Lung (tissue), 12 donors: ENCODE measurements around the gene INO80C. TPM values are rescaled to one million over a fixed set of nuclear protein-coding genes. Genes with fewer than 3 reads are reported as not detected.

ENCODE experiments used
- ATAC-seq: fragments of 200-7000 bp; cut with Tn5 transposase; one replicate; pipeline ENCODE4 v1.9.1; 2020; ENCODE audit warnings: moderate number of reproducible peaks; ENCODE audit not compliant: insufficient read depth, low FRiP score
- DNase-seq, 3 donors: peaks; one replicate each; pipeline ENCODE4 v3.0.0-alpha.2; 2013 to 2017
- H3K27ac ChIP-seq, 2 donors: one replicate each; pipeline ENCODE4 v1.5.1; 2013; ENCODE audit warnings: mild to moderate bottlenecking in 2 of 2, moderate library complexity in 2 of 2, control low read depth in 1 of 2, inconsistent platforms in 1 of 2, low read depth in 1 of 2, low read length in 1 of 2
- H3K27me3 ChIP-seq, 3 donors: one replicate each; pipeline ENCODE4 v1.5.1; 2013; ENCODE audit warnings: low read length in 2 of 3; ENCODE audit not compliant: control insufficient read depth in 3 of 3, insufficient read depth in 3 of 3
- H3K36me3 ChIP-seq, 4 donors: one replicate each; pipeline ENCODE4 v1.5.1; 2013; ENCODE audit warnings: low read length in 4 of 4, mild to moderate bottlenecking in 1 of 4, moderate library complexity in 1 of 4; ENCODE audit not compliant: control insufficient read depth in 4 of 4, insufficient read depth in 4 of 4
- H3K4me1 ChIP-seq, 5 donors: one replicate each; pipeline ENCODE4 v1.5.1; 2013; ENCODE audit warnings: low read length in 5 of 5, mild to moderate bottlenecking in 2 of 5, moderate library complexity in 1 of 5; ENCODE audit not compliant: control insufficient read depth in 5 of 5, insufficient read depth in 5 of 5
- H3K4me3 ChIP-seq: one replicate; pipeline ENCODE4 v1.5.1; 2013; ENCODE audit warnings: mild to moderate bottlenecking, control low read depth, moderate library complexity
- H3K9ac ChIP-seq, 2 donors: one replicate each; pipeline ENCODE4 v1.5.1; 2013; ENCODE audit warnings: low read length in 2 of 2, control low read depth in 1 of 2; ENCODE audit not compliant: insufficient read depth in 1 of 2
- H3K9me3 ChIP-seq, 4 donors: one replicate each; pipeline ENCODE4 v1.5.1; 2013; ENCODE audit warnings: low read length in 3 of 4, mild to moderate bottlenecking in 1 of 4, moderate library complexity in 1 of 4; ENCODE audit not compliant: control insufficient read depth in 4 of 4, insufficient read depth in 3 of 4
- WGBS, 2 donors: extraction: QIAGEN DNeasy Blood & Tissue Kit; methylation state at CpG; one replicate each; pipeline ENCODE4 v1.1.7; 2013; 5-methylcytosine and 5-hydroxymethylcytosine counted together
- polyA plus RNA-seq, 2 donors: library from polyadenylated mRNA; stranded (reverse); fragments of 200-250 nt; gene quantifications; one replicate each; pipeline ENCODE4 v1.2.1, GENCODE V29; 2013
- total RNA-seq, 2 donors: library from RNA; depleted of rRNA in 1 of 2; stranded (reverse); fragments of >200 nt in 1 of 2; gene quantifications; one replicate each; pipeline ENCODE4 v1.2.1, GENCODE V29; 2014 to 2021
- TF ChIP-seq, protein P1 (sequence below): IDR thresholded peaks from 2 replicates; pipeline ENCODE4 v1.5.1; 2012; ENCODE audit warnings: mild to moderate bottlenecking; ENCODE audit errors: control extremely low read depth, extremely low read depth
- donor health status: control.
- donor health status: control.
- donor health status: Bipolar disorder and iron deficiency.
- donor health status: healthy.
- donor health status: DM: yes; HTN: yes; CAD: no.

Gene INO80C
- total and polyA plus RNA-seq, 4 donors = 26.7 to 35.6 (median 31.5) TPM

DNA sequence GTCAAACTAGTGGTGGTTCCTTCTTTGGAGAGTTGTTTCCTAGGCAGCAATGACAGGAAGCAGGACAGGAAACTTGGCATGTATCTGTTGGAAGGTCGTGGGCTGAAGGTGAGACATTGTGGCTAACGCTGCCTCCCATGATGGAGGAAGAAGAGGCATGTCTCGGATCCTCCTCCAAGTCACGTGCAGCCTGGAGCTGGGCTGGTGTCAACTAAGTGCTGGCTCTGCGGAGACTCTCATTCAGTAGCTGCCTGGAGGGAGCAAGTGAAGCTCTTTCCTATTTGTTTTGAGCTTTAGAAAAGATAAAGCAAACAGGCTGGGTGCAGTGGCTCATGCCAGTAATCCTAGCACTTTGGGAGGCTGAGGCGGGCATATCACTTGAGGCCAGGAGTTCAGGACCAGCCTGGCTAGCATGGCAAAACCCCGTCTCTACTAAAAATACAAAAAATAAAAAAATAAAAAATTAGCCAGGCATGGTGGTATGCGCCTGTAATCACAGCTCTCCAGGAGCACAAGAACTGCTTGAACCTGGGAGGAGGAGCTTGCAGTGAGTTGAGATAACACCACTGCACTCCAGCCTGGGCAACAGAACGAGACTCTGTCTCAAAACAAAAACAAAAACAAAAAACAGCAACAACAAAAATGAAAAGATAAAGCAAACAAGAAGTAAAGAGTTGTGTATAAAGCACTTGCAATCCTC is 28.2 kb upstream of the INO80C start:
- peak overlapping the region in 1 of 2 donors; percentile 64 for H3K27ac ChIP-seq
- H3K9ac ChIP-seq = no peak overlapping the region

DNA sequence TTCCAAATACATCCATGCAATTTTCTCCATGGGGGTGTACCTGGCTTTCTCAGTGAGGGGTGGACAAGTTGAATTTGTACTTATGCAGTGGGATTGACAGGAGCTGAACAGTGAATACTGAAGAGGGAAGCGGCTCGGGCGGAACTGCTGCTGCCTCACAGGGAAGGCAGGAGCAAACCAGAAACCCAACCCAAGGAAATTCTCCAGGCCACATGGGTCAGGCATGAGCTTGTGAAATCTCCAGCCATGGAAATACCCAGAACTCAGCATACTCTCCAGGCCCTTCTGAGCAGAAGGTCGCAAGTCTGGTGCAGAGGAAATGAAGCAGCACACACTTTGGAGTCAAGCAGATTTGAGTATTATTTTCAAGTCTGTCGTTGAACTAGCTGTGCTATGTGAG is 26.5 kb upstream of the INO80C start:
- Histone ChIP-seq H3K36me3 (no peaks in the 10 kb centered on the region), H3K4me1 (peaks cover 0 to 16% (median 10%) of the 10 kb centered on the region in 5 donors), H3K27ac (no peak overlapping the region), H3K9ac (peak overlapping the region in 1 of 2 donors; percentile 35), H3K9me3 (no peaks in the 10 kb centered on the region), H3K4me3 (no peak overlapping the region), H3K27me3 (no peaks in the 10 kb centered on the region)
- peak; percentile 29 for ATAC-seq
- DNase-seq = peak; percentile 21 to 44 (median 33)
- 26 to 60% methylated on average over 5 of the region's 5 CpGs for WGBS, 2 donors
- TF ChIP-seq, protein P1, sequence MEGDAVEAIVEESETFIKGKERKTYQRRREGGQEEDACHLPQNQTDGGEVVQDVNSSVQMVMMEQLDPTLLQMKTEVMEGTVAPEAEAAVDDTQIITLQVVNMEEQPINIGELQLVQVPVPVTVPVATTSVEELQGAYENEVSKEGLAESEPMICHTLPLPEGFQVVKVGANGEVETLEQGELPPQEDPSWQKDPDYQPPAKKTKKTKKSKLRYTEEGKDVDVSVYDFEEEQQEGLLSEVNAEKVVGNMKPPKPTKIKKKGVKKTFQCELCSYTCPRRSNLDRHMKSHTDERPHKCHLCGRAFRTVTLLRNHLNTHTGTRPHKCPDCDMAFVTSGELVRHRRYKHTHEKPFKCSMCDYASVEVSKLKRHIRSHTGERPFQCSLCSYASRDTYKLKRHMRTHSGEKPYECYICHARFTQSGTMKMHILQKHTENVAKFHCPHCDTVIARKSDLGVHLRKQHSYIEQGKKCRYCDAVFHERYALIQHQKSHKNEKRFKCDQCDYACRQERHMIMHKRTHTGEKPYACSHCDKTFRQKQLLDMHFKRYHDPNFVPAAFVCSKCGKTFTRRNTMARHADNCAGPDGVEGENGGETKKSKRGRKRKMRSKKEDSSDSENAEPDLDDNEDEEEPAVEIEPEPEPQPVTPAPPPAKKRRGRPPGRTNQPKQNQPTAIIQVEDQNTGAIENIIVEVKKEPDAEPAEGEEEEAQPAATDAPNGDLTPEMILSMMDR = no peak

More for the DNA sequence above, 28.2 kb upstream of the INO80C start:
- WGBS, 2 donors = 17 to 19% methylated on average over 9 of the region's 9 CpGs
- Histone ChIP-seq H3K9me3 (no peaks in the 10 kb centered on the region), H3K27me3 (no peaks in the 10 kb centered on the region), H3K4me3 (no peak overlapping the region), H3K4me1 (peaks cover 0 to 16% (median 10%) of the 10 kb centered on the region in 5 donors), H3K36me3 (no peaks in the 10 kb centered on the region)
- DNase-seq = no peak
- ATAC-seq = no peak
- TF ChIP-seq, protein P1 = no peak

DNA sequence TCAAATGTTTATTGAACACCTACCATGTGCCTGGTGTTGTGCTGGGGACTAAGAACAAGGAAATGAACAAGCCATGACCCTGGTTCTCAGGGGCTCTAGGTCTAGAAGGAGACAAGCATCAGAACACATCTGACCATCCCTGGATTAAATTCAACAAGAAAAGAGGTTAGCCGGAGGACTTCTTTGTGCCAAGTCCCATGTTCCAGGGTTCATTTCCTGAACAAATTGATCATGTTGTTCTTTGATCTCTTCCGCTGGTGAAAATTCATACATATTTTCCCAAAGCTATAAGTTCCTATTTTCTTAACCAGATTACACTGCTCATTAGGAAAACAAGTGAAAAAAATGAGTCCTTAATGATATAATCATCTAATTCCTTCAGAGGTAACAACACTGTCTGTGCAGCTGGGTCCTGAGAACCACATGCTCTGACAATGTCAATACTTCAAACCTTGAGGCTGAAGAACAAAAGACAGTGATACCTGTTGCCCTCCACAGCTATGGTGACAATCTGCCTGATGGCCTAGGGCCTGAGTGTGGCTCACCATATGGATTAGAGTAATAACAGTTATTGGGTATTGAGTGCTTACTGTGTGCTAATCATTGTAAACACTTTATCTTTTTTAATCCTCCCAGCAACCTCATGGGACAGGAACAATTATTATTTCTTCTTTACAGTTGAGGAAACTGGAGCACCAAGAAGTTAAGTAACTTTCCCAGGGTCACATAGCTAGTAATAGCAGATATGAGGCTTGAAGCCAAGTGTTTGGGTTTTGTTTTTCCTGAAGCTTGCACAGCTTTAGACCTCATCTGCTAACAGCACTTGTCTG is 24.6 kb upstream of the INO80C start:
- TF ChIP-seq, protein P1 = no peak
- Histone ChIP-seq H3K9ac (no peak overlapping the region), H3K9me3 (no peaks in the 10 kb centered on the region), H3K36me3 (no peaks in the 10 kb centered on the region), H3K4me3 (no peak overlapping the region), H3K27ac (no peak overlapping the region), H3K27me3 (no peaks in the 10 kb centered on the region), H3K4me1 (peaks cover 0 to 16% (median 10%) of the 10 kb centered on the region in 5 donors)
- peak in 1 of 3 donors; percentile 43 for DNase-seq
- ATAC-seq = no peak
- 80 to 94% methylated on average over 2 of the region's 2 CpGs for WGBS, 2 donors
